Suprapubic skin (tissue), 2 donors: ENCODE measurements around the gene C19orf12.

Experiments used
- EP300 ChIP-seq: sonication (generic); formaldehyde crosslinking; IDR thresholded peaks from one replicate; pipeline ENCODE4 v1.6.1; 2017; ENCODE audit warnings: antibody characterized with exemption
- POLR2A ChIP-seq, 2 donors: fragments of 450-650 bp; IDR thresholded peaks; one replicate each; pipeline ENCODE4 v1.6.1; 2017; ENCODE audit warnings: antibody characterized with exemption in 2 of 2, mild to moderate bottlenecking in 2 of 2, moderate library complexity in 2 of 2

- TF ChIP-seq POLR2A (IDR thresholded peaks at IDR 0.05) (no peak), EP300 (no peak)
These were observed 17.4 kb downstream of the C19orf12 start for GRCh38 chr19:29697523-29698261.
